Esophagus squamous epithelium (tissue), 4 donors: Measurements from ENCODE around the gene SLC51B.

Experiments used
- CTCF ChIP-seq, 6 experiments: fragments of 450-650 bp in 4 of 6; fragments of 200-600 bp in 2 of 6; sonication (generic) in 2 of 6; IDR thresholded peaks; one replicate each; pipeline ENCODE4 v1.5.1; 2016 to 2019; ENCODE audit warnings: antibody characterized with exemption in 6 of 6, mild to moderate bottlenecking in 4 of 6, moderate library complexity in 4 of 6
- POLR2A ChIP-seq, 4 donors: fragments of 450-650 bp; IDR thresholded peaks; one replicate each; pipeline ENCODE4 v1.6.1; 2017; ENCODE audit warnings: antibody characterized with exemption in 4 of 4, mild to moderate bottlenecking in 4 of 4, moderate library complexity in 3 of 4

- TF ChIP-seq CTCF (IDR thresholded peaks at IDR 0.05) (no peak), POLR2A (IDR thresholded peaks at IDR 0.05) (no peak)
Measured at GRCh38 chr15:65048241-65048640, 3.1 kb downstream of the SLC51B start.
